SW 1271 (cell line): Measurements from ENCODE around the gene LIPH.

ENCODE experiments used
- DNase-seq, 2 experiments: peaks; one replicate each; lab custom pipeline; 2025; lab: John Stamatoyannopoulos, UW

The LIPH gene

DNA sequence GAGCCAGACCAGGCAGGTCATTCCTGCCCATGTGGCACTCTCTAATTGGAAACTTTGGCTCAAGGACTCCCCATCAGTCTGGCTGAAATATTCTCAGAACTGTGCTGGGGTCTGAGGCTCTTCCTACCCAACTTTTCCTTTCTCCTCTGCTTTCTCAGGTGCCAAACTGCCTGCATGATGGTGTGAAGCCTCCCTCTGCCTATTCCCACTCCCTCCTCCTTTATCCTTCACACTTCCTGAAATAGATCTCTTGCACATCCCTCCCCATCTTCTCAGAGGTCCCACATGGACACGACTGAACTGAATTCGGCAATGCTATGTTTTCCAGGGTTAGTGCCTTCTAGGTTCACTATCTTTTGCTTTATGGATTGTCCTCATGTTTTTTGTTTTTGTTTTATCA lies 12.5 kb downstream of the LIPH start:
- DNase-seq = no peak

GRCh38 chr3:185537369-185537970 lies 14.9 kb downstream of the LIPH start:
- peak; percentile 93 to 98 for DNase-seq

DNA sequence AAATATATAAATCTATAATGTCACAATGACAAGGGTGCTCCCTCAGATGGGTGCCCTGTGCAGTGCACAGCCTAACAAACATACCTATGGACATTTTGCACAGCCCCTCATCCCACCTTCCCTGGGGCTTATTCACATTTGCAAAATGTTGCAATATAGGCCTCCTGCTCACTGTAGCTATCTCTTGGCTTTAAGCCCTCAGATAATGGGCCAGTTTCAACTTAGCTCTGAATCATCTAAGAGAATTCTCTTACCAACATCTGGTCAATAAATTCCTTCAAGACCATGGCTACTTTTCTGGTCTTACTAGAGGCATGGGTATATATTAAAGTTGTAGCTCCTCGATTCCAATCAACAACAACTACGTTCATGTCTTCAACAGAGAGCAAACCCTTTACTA lies 17.9 kb downstream of the LIPH start:
- no peak for DNase-seq

- DNase-seq = no peak
These were observed 19.5 kb downstream of the LIPH start for GRCh38 chr3:185532901-185533300.

DNA sequence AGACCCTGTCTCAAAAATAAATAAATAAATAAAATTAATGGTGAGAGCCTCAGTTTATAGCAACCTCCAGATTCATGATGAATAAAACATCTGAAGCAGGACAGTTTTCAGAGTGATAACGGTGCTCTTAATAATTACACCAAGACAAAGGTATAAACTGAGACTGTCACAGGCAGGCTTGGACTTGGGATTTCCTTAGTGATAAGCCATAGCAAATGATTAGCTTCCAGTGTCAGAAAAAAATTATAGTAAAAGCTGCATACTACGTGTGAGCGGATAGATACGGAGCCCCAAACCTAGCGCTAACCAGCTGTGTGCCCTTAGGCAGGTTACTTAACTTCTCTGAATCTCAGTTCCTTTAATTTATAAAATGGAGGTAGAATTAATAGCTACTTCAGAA lies 21.5 kb downstream of the LIPH start:
- no peak for DNase-seq

GRCh38 chr3:185528532-185528931 lies 23.9 kb downstream of the LIPH start:
- DNase-seq = no peak

GRCh38 chr3:185527364-185527763 lies 25.0 kb downstream of the LIPH start:
- no peak for DNase-seq

- no peak for DNase-seq
These were observed 25.9 kb downstream of the LIPH start for GRCh38 chr3:185526349-185526951.

- DNase-seq = no peak
These were observed 30.8 kb downstream of the LIPH start for GRCh38 chr3:185521349-185522138.

DNA sequence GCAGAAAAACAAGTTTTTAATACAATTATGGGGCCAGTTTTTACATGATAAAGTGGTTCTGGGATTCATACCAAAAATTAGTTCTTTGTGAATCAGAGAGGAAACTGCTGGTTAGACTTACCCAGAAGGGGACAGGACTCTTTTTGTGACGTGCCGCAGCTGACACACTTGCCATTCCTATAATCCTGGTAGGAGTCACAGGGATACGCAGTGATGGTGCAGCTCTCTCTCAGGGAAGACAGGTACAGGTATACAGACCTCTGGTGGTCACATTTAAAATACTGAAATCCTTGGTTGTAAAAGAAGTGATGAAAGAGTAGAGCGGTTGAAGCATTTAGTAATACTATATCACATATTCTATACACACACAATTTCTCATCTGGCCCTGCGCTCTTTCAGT lies 33.4 kb downstream of the LIPH start:
- DNase-seq = no peak

DNA sequence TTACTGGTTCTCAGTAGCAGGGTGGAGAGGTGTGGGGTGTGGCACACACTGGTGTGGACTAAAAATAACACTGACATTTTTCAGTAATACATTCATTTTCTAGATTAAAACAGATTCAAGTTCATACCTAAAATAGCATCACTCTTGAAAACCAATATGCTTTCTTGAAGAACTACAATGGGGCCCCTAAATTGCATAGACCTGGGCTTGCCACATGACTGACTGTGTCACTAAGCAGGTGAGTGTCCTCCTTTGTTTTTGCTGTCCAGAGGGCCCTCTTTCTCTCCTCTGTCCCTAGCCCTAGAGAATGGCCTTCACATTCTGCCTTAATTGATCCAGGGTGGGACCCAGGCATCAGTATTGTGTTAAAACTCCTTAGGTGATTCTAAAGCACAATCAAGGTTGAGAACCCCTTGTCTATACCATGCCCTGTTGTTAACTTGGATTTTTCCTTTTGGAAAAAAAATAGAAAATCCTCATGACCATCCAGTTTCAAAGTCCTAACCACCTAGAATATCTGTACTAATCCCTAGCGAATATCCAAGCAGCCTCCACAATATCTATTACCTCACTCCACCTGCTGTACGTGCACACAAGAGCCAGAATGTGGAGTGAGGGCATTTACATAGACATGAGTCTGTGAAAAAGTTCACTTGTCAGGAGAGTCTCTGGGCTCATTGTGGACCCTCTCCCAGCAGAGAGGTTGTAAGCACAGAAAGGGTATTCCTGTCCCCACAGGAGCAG lies 34.8 kb downstream of the LIPH start:
- DNase-seq = no peak

- DNase-seq = no peak
These were observed 40.7 kb downstream of the LIPH start for GRCh38 chr3:185511711-185512110.

DNA sequence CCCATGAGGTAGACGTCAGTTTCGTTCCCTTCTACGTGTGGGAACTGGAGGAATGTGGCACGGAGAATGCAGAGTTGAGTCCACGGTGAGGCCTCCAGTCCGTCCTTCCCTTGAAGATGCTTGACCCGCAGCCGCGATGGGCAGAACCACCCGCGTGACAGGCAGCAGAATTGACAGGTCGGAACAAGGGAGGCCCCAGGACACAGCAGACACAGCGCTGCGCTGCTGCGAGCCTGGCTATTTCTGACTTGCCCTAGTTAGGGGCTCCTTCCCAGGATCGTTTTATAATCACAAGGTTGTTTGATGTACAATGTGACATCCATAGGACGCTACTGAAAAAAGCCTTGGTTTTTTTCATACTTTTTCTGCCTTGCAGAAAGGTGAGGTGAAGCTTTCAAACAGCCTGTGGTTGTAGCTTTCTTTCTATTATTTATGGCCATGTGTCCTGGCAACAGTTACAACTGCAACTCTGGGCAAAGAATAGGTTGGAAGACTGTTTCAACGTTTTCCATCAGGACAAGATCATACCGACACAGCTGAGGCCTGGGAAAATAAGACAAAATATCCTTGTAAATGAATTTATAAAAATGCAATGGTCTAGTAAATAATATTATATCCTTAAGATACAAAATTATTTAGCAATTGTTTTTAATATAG lies 43.9 kb downstream of the LIPH start:
- DNase-seq = no peak

DNA sequence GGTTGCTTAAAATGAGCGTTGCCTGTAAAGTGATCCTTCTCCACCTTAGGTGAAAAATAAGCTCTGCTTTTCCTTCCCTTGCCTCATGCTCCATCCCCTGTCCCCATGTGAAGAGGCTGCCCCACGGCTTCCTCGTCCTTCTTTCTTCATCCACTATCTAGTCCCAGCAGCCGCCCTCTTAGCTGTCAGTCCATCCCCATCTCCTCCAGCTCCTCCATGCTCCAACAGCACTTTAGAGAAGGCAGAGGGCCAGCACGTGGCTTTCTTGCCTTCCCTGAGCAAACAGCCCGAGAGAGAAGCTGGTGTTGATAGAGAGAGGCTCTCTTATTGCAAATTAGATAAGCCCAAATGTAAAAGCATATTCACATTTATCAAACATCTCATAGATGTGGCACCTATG lies 44.5 kb downstream of the LIPH start:
- DNase-seq = no peak

GRCh38 chr3:185504636-185505035 lies 47.8 kb downstream of the LIPH start:
- no peak for DNase-seq

- DNase-seq = no peak
These were observed 48.9 kb downstream of the LIPH start for GRCh38 chr3:185503521-185503920.

- DNase-seq = no peak
These were observed 49.4 kb downstream of the LIPH start for GRCh38 chr3:185502987-185503386.

- peak; percentile 54 to 89 for DNase-seq
These were observed 53.6 kb downstream of the LIPH start, which contains the start of gene TMEM41A for GRCh38 chr3:185498503-185499396. TSS of gene TMEM41A (minus strand) at chr3:185499035. CDS start at chr3:185498961, 74 bp downstream.

DNA sequence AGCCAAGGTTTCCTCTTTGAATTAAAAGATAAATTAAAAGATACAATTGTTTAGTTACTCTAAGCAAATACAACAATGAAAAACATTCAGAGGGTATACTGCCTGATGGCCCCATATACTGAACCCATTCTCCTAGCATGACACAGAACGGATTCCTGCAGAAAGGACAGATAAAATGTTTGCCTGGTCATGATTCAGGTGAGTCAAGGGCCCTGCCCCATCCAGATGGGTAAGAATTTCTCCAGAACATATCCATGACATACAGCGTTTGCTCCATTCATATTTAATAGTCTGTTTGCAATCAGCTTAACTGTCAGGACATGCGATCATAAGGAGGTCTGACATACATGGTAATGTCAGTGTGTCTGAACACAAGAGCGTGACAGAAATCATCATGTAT lies 62.1 kb downstream of the LIPH start:
- DNase-seq = no peak

DNA sequence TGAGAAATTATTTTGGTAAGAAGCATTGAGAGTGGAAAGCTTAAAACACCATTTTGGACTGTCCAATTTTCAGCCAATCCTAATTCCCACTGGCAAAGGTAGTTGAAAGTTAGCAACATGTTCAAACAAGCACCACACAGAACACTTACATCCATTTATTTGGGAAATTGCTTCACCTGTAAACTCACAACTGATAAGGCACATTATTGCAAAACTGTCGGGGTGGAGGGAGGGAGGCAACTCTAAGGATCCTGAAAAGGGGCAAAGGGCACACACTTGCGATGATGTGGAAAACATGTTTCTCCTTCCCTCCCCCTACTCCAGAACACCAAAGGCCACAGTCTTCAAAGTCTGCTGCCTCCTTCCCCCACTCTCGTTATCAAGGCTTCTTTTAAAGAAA lies 62.9 kb downstream of the LIPH start:
- no peak for DNase-seq

- DNase-seq = no peak
These were observed 63.9 kb downstream of the LIPH start for GRCh38 chr3:185488465-185488864.
